ENCODE measurements around the gene NGLY1.

Gene NGLY1, protein sequence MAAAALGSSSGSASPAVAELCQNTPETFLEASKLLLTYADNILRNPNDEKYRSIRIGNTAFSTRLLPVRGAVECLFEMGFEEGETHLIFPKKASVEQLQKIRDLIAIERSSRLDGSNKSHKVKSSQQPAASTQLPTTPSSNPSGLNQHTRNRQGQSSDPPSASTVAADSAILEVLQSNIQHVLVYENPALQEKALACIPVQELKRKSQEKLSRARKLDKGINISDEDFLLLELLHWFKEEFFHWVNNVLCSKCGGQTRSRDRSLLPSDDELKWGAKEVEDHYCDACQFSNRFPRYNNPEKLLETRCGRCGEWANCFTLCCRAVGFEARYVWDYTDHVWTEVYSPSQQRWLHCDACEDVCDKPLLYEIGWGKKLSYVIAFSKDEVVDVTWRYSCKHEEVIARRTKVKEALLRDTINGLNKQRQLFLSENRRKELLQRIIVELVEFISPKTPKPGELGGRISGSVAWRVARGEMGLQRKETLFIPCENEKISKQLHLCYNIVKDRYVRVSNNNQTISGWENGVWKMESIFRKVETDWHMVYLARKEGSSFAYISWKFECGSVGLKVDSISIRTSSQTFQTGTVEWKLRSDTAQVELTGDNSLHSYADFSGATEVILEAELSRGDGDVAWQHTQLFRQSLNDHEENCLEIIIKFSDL

GRCh38 chr3:25782938-25783660 lies at the start of gene NGLY1:
Gene NGLY1 (minus strand): TSS chr3:25783443. CDS start chr3:25783390, 53 bp downstream.
- peak within 1 kb of the TSS; percentile 74 for H3K27ac ChIP-seq
- TF ChIP-seq CTCF (IDR thresholded peaks at IDR 0.05) (no peak), ZFX (IDR thresholded peaks at IDR 0.05; ENCODE audit: borderline replicate concordance) (no peak)

GRCh38 chr3:25831578-25831977 lies 48.3 kb upstream of the NGLY1 start:
- H3K27ac ChIP-seq = no peak overlapping the region
- no peak for TF ChIP-seq ZFX (IDR thresholded peaks at IDR 0.05; ENCODE audit: borderline replicate concordance)
- TF ChIP-seq CTCF (IDR thresholded peaks at IDR 0.05) = 0 out of 2 replicates have a peak, but pooled peaks have one; percentile 18

GRCh38 chr3:25830373-25831280 lies 47.4 kb upstream of the NGLY1 start:
- TF ChIP-seq CTCF (IDR thresholded peaks at IDR 0.05) (no peak), ZFX (IDR thresholded peaks at IDR 0.05; ENCODE audit: borderline replicate concordance) (no peak)
- no peak overlapping the region for H3K27ac ChIP-seq

DNA sequence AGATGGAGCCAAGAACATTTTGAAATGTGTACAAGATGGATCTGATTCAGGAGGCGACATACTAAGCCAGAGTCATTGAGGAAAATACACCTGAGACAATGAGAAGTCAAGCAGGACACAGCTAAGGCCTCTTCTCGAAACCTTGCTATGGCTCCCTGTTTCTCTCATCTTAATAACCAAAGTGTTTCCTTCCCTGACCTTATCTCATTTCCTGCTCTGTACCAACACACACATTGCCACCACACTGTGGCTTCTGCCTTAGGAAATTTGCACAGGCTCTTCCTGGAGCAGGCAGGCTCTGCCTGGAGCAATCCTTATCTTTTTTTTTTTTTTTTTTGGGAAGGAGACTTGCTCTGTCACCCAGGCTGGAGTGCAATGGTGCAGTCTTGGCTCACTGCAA lies 43.3 kb upstream of the NGLY1 start:
- H3K27ac ChIP-seq = no peak overlapping the region
- TF ChIP-seq ZFX (IDR thresholded peaks at IDR 0.05; ENCODE audit: borderline replicate concordance) = no peak
- TF ChIP-seq CTCF (IDR thresholded peaks at IDR 0.05) = no peak

- no peak overlapping the region for H3K27ac ChIP-seq
- no peak for TF ChIP-seq ZFX (IDR thresholded peaks at IDR 0.05; ENCODE audit: borderline replicate concordance)
- no peak for TF ChIP-seq CTCF (IDR thresholded peaks at IDR 0.05)
Measured at GRCh38 chr3:25823314-25823713, 40.1 kb upstream of the NGLY1 start.

GRCh38 chr3:25821746-25822573 lies 38.7 kb upstream of the NGLY1 start:
- no peak overlapping the region for H3K27ac ChIP-seq
- TF ChIP-seq ZFX (IDR thresholded peaks at IDR 0.05; ENCODE audit: borderline replicate concordance) (no peak), CTCF (IDR thresholded peaks at IDR 0.05) (no peak)
